Measurements from ENCODE around the gene RNU1-4. TPM values are rescaled to one million over a fixed set of nuclear protein-coding genes. Genes with fewer than 3 reads are reported as not detected.
"Not testable (repeated sequence)": the region's sequence is repeated elsewhere in the genome, so short reads cannot be mapped to it uniquely, and the experiment has no call there.

RNU1-4 gene
- total RNA-seq, 4 donors from 2014 or later = under 0.01 to 2,125 (median under 0.01) TPM

- H3K36me3 ChIP-seq; H3K27ac ChIP-seq; H3K4me1 ChIP-seq; DNase-seq; H3K9me3 ChIP-seq; intact Hi-C loops (cut with DNase I; ENCODE audit: low total_unique reads); H3K4me3 ChIP-seq; H3K27me3 ChIP-seq: not testable (repeated sequence)
Measured at GRCh38 chr1:16713480-16713879, 26.8 kb upstream of the RNU1-4 start.

- Histone ChIP-seq H3K9me3 (no peaks in the 10 kb centered on the region), H3K4me1 (no peaks in the 10 kb centered on the region), H3K4me3 (no peak overlapping the region), H3K27ac (no peak overlapping the region), H3K36me3 (no peaks in the 10 kb centered on the region), H3K27me3 (peaks cover 0 to 3% of the 10 kb centered on the region in 2 donors)
- no peak for DNase-seq
- intact Hi-C loops (cut with DNase I; ENCODE audit: low total_unique reads) = no loop called here
- TF ChIP-seq POLR2A (IDR thresholded peaks at IDR 0.05) (no peak), CTCF (IDR thresholded peaks at IDR 0.05) (no peak)
Measured at GRCh38 chr1:16716691-16717335, 23.5 kb upstream of the RNU1-4 start.

- H3K4me3 ChIP-seq = no peak overlapping the region
- no peaks in the 10 kb centered on the region for H3K36me3 ChIP-seq
- no peak overlapping the region for H3K27ac ChIP-seq
- intact Hi-C loops (cut with DNase I; ENCODE audit: low total_unique reads) = no loop called here
- H3K27me3 ChIP-seq = peaks cover 0 to 3% of the 10 kb centered on the region in 2 donors
- DNase-seq = no peak
- TF ChIP-seq POLR2A (IDR thresholded peaks at IDR 0.05) (no peak), CTCF (IDR thresholded peaks at IDR 0.05) (no peak)
- H3K9me3 ChIP-seq = no peaks in the 10 kb centered on the region
- H3K4me1 ChIP-seq = no peaks in the 10 kb centered on the region
Measured at GRCh38 chr1:16717336-16718098, 22.8 kb upstream of the RNU1-4 start.

- H3K4me1 ChIP-seq; H3K27ac ChIP-seq; H3K36me3 ChIP-seq; H3K27me3 ChIP-seq; H3K4me3 ChIP-seq; intact Hi-C loops (cut with DNase I; ENCODE audit: low total_unique reads); H3K9me3 ChIP-seq; DNase-seq: not testable (repeated sequence)
Measured at GRCh38 chr1:16718099-16718907, 22.0 kb upstream of the RNU1-4 start.

- intact Hi-C loops (cut with DNase I; ENCODE audit: low total_unique reads) = no loop called here
- Histone ChIP-seq H3K36me3 (no peaks in the 10 kb centered on the region), H3K9me3 (no peaks in the 10 kb centered on the region), H3K27me3 (peaks cover 0 to 3% of the 10 kb centered on the region in 2 donors), H3K27ac (no peak overlapping the region), H3K4me1 (no peaks in the 10 kb centered on the region), H3K4me3 (no peak overlapping the region)
- DNase-seq = no peak
- no peak for TF ChIP-seq POLR2A (IDR thresholded peaks at IDR 0.05)
- no peak for TF ChIP-seq CTCF (IDR thresholded peaks at IDR 0.05)
Measured at GRCh38 chr1:16718908-16719533, 21.3 kb upstream of the RNU1-4 start.

Data from uterus (tissue), 4 donors.